K562 (cell line): ENCODE measurements around the gene GALNT5. TPM values are rescaled to one million over a fixed set of nuclear protein-coding genes. Genes with fewer than 3 reads are reported as not detected.

Experiments used
- ATAC-seq: fragments of 200-7000 bp; cut with Tn5 transposase; 3 replicates; pipeline ENCODE4 v1.9.1; 2020; ENCODE audit warnings: moderate library complexity
- BruUV-seq: library from RNA; stranded (reverse); fragments of 400-500 nt; replicated peaks from 2 replicates; lab custom pipeline; 2021; lab: Mats Ljungman, UMichigan
- CTCF ChIA-PET: fragments of 300-600 bp; formaldehyde crosslinking; extraction: SDS; loops from one replicate; lab custom pipeline; 2021; ENCODE audit warnings: low intra/inter-chr PET ratio; lab: Yijun Ruan, JAX
- POLR2A ChIA-PET: fragments of 300-600, 350-650 bp; sonication (Branson Sonifier 250); formaldehyde crosslinking; extraction: SDS; loops from one replicate; lab custom pipeline; 2021; ENCODE audit warnings: antibody characterized with exemption, inconsistent platforms; lab: Yijun Ruan, JAX
- DNase-seq, 4 experiments: peaks; one replicate each; pipeline versions ENCODE4 v3.0.0 to v3.0.0-alpha.2; 2011 to 2018; ENCODE audit warnings: low spot score in 3 of 4, mixed read lengths in 3 of 4; ENCODE audit errors: extremely low read depth in 1 of 4
- FAIRE-seq: peaks from 2 replicates; lab custom pipeline; 2011; peaks lifted over from hg19 to GRCh38; lab: Jason Lieb, UNC
- H2AFZ ChIP-seq: 2 replicates; pipeline ENCODE4 v1.6.0; 2011; ENCODE audit warnings: low read depth, low read length, control low read depth, inconsistent platforms
- H3K27ac ChIP-seq: fragments of 200-600 bp; 3 replicates; pipeline ENCODE4 v1.8.0; 2011; ENCODE audit warnings: low read depth, mild to moderate bottlenecking, control low read depth, inconsistent platforms, low read length, moderate library complexity, mixed read lengths; ENCODE audit errors: extremely low read depth
- H3K27me3 ChIP-seq, 2 experiments: fragments of 300-600 bp in 1 of 2; 2 replicates in 1 of 2; 3 replicates in 1 of 2; pipeline versions ENCODE4 v1.6.0 to v1.8.0; 2011; ENCODE audit warnings: inconsistent platforms in 2 of 2, low read length in 2 of 2, mild to moderate bottlenecking in 1 of 2, mixed read lengths in 1 of 2, moderate library complexity in 1 of 2; ENCODE audit not compliant: control insufficient read depth in 2 of 2, insufficient read depth in 2 of 2
- H3K36me3 ChIP-seq: fragments of 300-600 bp; 3 replicates; pipeline ENCODE4 v1.8.0; 2011; ENCODE audit warnings: mild to moderate bottlenecking, low read length, inconsistent platforms; ENCODE audit not compliant: control insufficient read depth, insufficient read depth
- H3K4me1 ChIP-seq, 2 experiments: fragments of 200-600 bp in 1 of 2; replicated peaks in 1 of 2; 2 replicates in 1 of 2; 3 replicates in 1 of 2; pipeline versions ENCODE4 v1.5.1 to v1.8.0; 2011; ENCODE audit warnings: inconsistent platforms in 2 of 2, low read length in 2 of 2, mild to moderate bottlenecking in 1 of 2, mixed read lengths in 1 of 2, moderate library complexity in 1 of 2; ENCODE audit not compliant: control insufficient read depth in 2 of 2, insufficient read depth in 2 of 2
- H3K4me2 ChIP-seq: 2 replicates; pipeline ENCODE4 v1.6.1; 2011; ENCODE audit warnings: low read length, control low read depth, inconsistent platforms, mixed read lengths; ENCODE audit not compliant: insufficient read depth
- H3K4me3 ChIP-seq: fragments of 200-600 bp; sonication (generic), shearing (Covaris generic); 2 replicates; pipeline ENCODE4 v1.5.1; 2016; ENCODE audit warnings: control low read depth, inconsistent platforms
- H3K79me2 ChIP-seq: fragments of 200-600 bp; 3 replicates; pipeline ENCODE4 v1.8.0; 2011; ENCODE audit warnings: low read length, inconsistent platforms; ENCODE audit not compliant: control insufficient read depth, insufficient read depth
- H3K9ac ChIP-seq, 2 experiments: 2 replicates each; pipeline versions ENCODE4 v1.6.0 to v1.6.1; 2011; ENCODE audit warnings: low read depth in 2 of 2, low read length in 2 of 2, control low read depth in 1 of 2, inconsistent platforms in 1 of 2, mild to moderate bottlenecking in 1 of 2, mixed read lengths in 1 of 2; ENCODE audit not compliant: insufficient read depth in 1 of 2
- H3K9me1 ChIP-seq: one replicate; pipeline ENCODE4 v1.6.0; 2011; ENCODE audit warnings: inconsistent platforms, mild to moderate bottlenecking, low read length, moderate library complexity; ENCODE audit not compliant: control insufficient read depth, insufficient read depth
- H3K9me3 ChIP-seq: replicated peaks from 2 replicates; pipeline ENCODE4 v1.5.1; 2011; ENCODE audit warnings: low read depth, low read length, inconsistent platforms; ENCODE audit not compliant: control insufficient read depth, insufficient read depth
- H4K20me1 ChIP-seq: replicated peaks from 2 replicates; pipeline ENCODE4 v1.6.1; 2011; ENCODE audit warnings: low read length, inconsistent platforms, mixed read lengths; ENCODE audit not compliant: control insufficient read depth, insufficient read depth
- CSDE1 ChIP-seq, 2 experiments: fragments of 450-650 bp; IDR thresholded peaks; 2 replicates each; pipeline ENCODE4 v1.6.1; 2016; ENCODE audit warnings: mild to moderate bottlenecking in 1 of 2
- ESRRB ChIP-seq: fragments of 250-450 bp; sonication (Bioruptor Pico); IDR thresholded peaks from 2 replicates; pipeline ENCODE4 v1.5.0; 2020; ENCODE audit warnings: mild to moderate bottlenecking, moderate library complexity, borderline replicate concordance
- SRF ChIP-seq, 2 experiments: fragments of 250-450, 450-650 bp in 1 of 2; sonication (Bioruptor Pico) in 1 of 2; sonication (generic) in 1 of 2; formaldehyde crosslinking; IDR thresholded peaks; 2 replicates each; pipeline versions ENCODE4 v1.5.0 to v1.5.1; 2020 to 2022; ENCODE audit warnings: mild to moderate bottlenecking in 1 of 2, missing genetic modification reagents in 1 of 2
- TBP ChIP-seq: optimal IDR thresholded peaks from 2 replicates; pipeline ENCODE3; 2011; ENCODE audit warnings: low read depth, low read length, improper control_type of control experiment
- WGBS: fragments of 100-300 bp; shearing (Covaris generic); methylation state at CpG from one replicate; pipeline ENCODE4 v1.1.6; 2016; ENCODE audit warnings: low coverage, mixed read lengths; ENCODE audit not compliant: insufficient coverage; ENCODE audit errors: missing lambda C conversion rate; 5-methylcytosine and 5-hydroxymethylcytosine counted together
- in situ Hi-C: fragments of 300-500 bp; cut with MboI; formaldehyde crosslinking; loops from 4 replicates; pipeline ENCODE4 v1.15.0; 2018; ENCODE audit warnings: inconsistent platforms, mixed read lengths
- intact Hi-C: fragments of 100-400 bp; cut with micrococcal nuclease; formaldehyde crosslinking; loops from 2 replicates; pipeline ENCODE4 v1.14.2; 2022
- polyA plus RNA-seq, 8 experiments: library from polyadenylated mRNA; depleted of rRNA in 4 of 8; stranded (reverse) in 5 of 8; unstranded in 3 of 8; fragments of >200 nt; fragmentation: Nextera tagmentation in 2 of 8; fragmentation: Illumina TruSeq in 1 of 8; extraction: Ambion mirVana in 2 of 8; extraction: Trizol in 1 of 8; gene quantifications; 2 replicates each; pipeline versions ENCODE4 v1.2.1 to v1.2.3, GENCODE V29; 2011 to 2014; ENCODE audit warnings: inconsistent platforms in 1 of 8, missing spikeins in 1 of 8
- total RNA-seq, 7 experiments: library from RNA; depleted of rRNA in 6 of 7; stranded (reverse); fragments of >200 nt in 6 of 7; fragmentation: Illumina TruSeq in 2 of 7; extraction: Trizol in 2 of 7; gene quantifications; 2 replicates each; pipeline versions ENCODE4 v1.2.1 to v1.2.3, GENCODE V29; 2011 to 2021; ENCODE audit warnings: low replicate concordance in 1 of 7

Gene GALNT5
- total and polyA plus RNA-seq, 9 of the 15 experiments (the other 6 are each of a cell fraction or from before 2014, with no cell fraction given) = 21.6 to 73.0 (median 54.7) TPM

GRCh38 chr2:157327200-157327599, 69.7 kb downstream of the GALNT5 start:
- TF ChIP-seq TBP (peak; percentile 25), ESRRB (no peak), CSDE1 (IDR thresholded peaks at IDR 0.05) (0 out of 4 replicates have a peak, but pooled peaks of 1 of the 2 experiments have one; percentile 39), SRF (CRISPR knock-in tag; IDR thresholded peaks at IDR 0.05) (no peak)
- H3K4me3 ChIP-seq = no peak overlapping the region
- H3K4me1 ChIP-seq = peaks cover 0 to 22% of the 10 kb centered on the region in 2 experiments; a peak in 3 of 5 replicates
- intact Hi-C loops = loop anchor here (2.0 to 5.0 kb wide), 3 partner anchors 126 to 165 kb away; no protein-coding TSS in a partner anchor
- POLR2A ChIA-PET = interaction anchor here (0.7 to 1.5 kb wide), 4 partner anchors 9 to 582 kb away, joined by 3 to 9 read pairs (median 4); partner anchors contain the start of gene GALNT5
- FAIRE-seq = no peak
- no peaks in the 10 kb centered on the region for H3K27me3 ChIP-seq
- no peaks in the 10 kb centered on the region for H3K79me2 ChIP-seq
- 0 out of 2 replicates have a peak overlapping the region, but pooled peaks have one; percentile 6 for H2AFZ ChIP-seq
- in situ Hi-C loops = loop anchor here (25.0 kb wide), 1 partner anchor 685 kb away; no protein-coding TSS in a partner anchor
- no peaks in the 10 kb centered on the region for H3K36me3 ChIP-seq
- H3K9ac ChIP-seq = no peak overlapping the region
- H3K9me3 ChIP-seq = no peaks in the 10 kb centered on the region
- CTCF ChIA-PET = interaction anchor here (0.9 to 1.0 kb wide), 2 partner anchors 10 to 126 kb away, joined by 3 to 6 read pairs; no protein-coding TSS in a partner anchor
- DNase-seq = no peak
- no peaks in the 10 kb centered on the region for H4K20me1 ChIP-seq
- H3K4me2 ChIP-seq = no peak overlapping the region
- no peak; the same call in 2 of the 3 replicates for ATAC-seq
- BruUV-seq = no TSS peak
- WGBS = 55% methylated on average over 3 of the region's 3 CpGs
- no peaks in the 10 kb centered on the region for H3K9me1 ChIP-seq
- no peak overlapping the region for H3K27ac ChIP-seq
